SK-N-SH treated with all-trans-retinoic acid at 6 μM for 48 hours (cell line): ENCODE results near the gene ARHGAP9.
A peak's percentile ranks its signal among the peaks of the same experiment; 100 is the strongest.

ENCODE experiments used
- ATAC-seq: fragments of 200-7000 bp; cut with Tn5 transposase; 3 replicates; pipeline ENCODE4 v1.9.1; 2020; ENCODE audit warnings: mild to moderate bottlenecking, moderate library complexity
- BACH2 ChIP-seq: fragments of 250-450 bp; sonication (Bioruptor Pico); IDR thresholded peaks from 2 replicates; pipeline ENCODE4 v1.9.0; 2021; ENCODE audit warnings: mild to moderate bottlenecking, borderline replicate concordance
- CSDC2 ChIP-seq: fragments of 250-450 bp; sonication (Bioruptor Pico); IDR thresholded peaks from 2 replicates; pipeline ENCODE4 v1.5.0; 2020; ENCODE audit warnings: mild to moderate bottlenecking, moderate library complexity
- ESRRG ChIP-seq: fragments of 250-450 bp; sonication (Bioruptor Pico); IDR thresholded peaks from 2 replicates; pipeline ENCODE4 v1.6.1; 2021; ENCODE audit warnings: mild to moderate bottlenecking
- ISL1 ChIP-seq: fragments of 250-450 bp; sonication (Bioruptor Pico); IDR thresholded peaks from 2 replicates; pipeline ENCODE4 v2.1.2; 2022; ENCODE audit warnings: mild to moderate bottlenecking, moderate library complexity
- OSR1 ChIP-seq: fragments of 250-450 bp; sonication (Bioruptor Pico); IDR thresholded peaks from 2 replicates; pipeline ENCODE4 v1.8.0; 2022; ENCODE audit warnings: moderate library complexity, mild to moderate bottlenecking, inconsistent platforms
- RARB ChIP-seq: fragments of 250-450 bp; sonication (Bioruptor Pico); IDR thresholded peaks from 2 replicates; pipeline ENCODE4 v1.8.0; 2021; ENCODE audit warnings: mild to moderate bottlenecking, moderate library complexity
- SNAI2 ChIP-seq: fragments of 250-450 bp; sonication (Bioruptor Pico); IDR thresholded peaks from 2 replicates; pipeline ENCODE4 v1.5.0; 2020; ENCODE audit warnings: mild to moderate bottlenecking, moderate library complexity
- TCF4 ChIP-seq: fragments of 250-450 bp; sonication (Bioruptor Pico); IDR thresholded peaks from 2 replicates; pipeline ENCODE4 v1.8.0; 2021; ENCODE audit warnings: mild to moderate bottlenecking, moderate library complexity, borderline replicate concordance
- TOX ChIP-seq: fragments of 250-450 bp; sonication (Bioruptor Pico); IDR thresholded peaks from 2 replicates; pipeline ENCODE4 v1.8.0; 2021; ENCODE audit warnings: mild to moderate bottlenecking, moderate library complexity, borderline replicate concordance
- ZC3H10 ChIP-seq: fragments of 250-450 bp; sonication (Bioruptor Pico); IDR thresholded peaks from 2 replicates; pipeline ENCODE4 v1.5.1; 2021; ENCODE audit warnings: mild to moderate bottlenecking, moderate library complexity
- ZFP3 ChIP-seq: fragments of 250-450 bp; sonication (Bioruptor Pico); IDR thresholded peaks from 2 replicates; pipeline ENCODE4 v1.5.0; 2020; ENCODE audit warnings: mild to moderate bottlenecking, moderate library complexity
- ZFP30 ChIP-seq: fragments of 450-650 bp; formaldehyde crosslinking; IDR thresholded peaks from 2 replicates; pipeline ENCODE4 v1.5.0; 2022; ENCODE audit warnings: mild to moderate bottlenecking, moderate library complexity
- ZNF70 ChIP-seq: fragments of 450-650 bp; formaldehyde crosslinking; IDR thresholded peaks from 2 replicates; pipeline ENCODE4 v1.5.0; 2020; ENCODE audit warnings: mild to moderate bottlenecking, moderate library complexity
- TF ChIP-seq, protein P1 (sequence below): fragments of 250-450 bp; sonication (Bioruptor Pico); IDR thresholded peaks from 2 replicates; pipeline ENCODE4 v1.5.1; 2020; ENCODE audit warnings: low read depth, mild to moderate bottlenecking, moderate library complexity
- TF ChIP-seq, protein P2 (sequence below): fragments of 250-450 bp; sonication (Bioruptor Pico); IDR thresholded peaks from 2 replicates; pipeline ENCODE4 v1.5.0; 2020; ENCODE audit warnings: mild to moderate bottlenecking, moderate library complexity
- TF ChIP-seq, protein P3 (sequence below): fragments of 250-450 bp; sonication (Bioruptor Pico); IDR thresholded peaks from 2 replicates; pipeline ENCODE4 v1.5.1; 2021; ENCODE audit warnings: mild to moderate bottlenecking, moderate library complexity
- TF ChIP-seq, protein P4 (sequence below): fragments of 250-450 bp; sonication (Bioruptor Pico); IDR thresholded peaks from 2 replicates; pipeline ENCODE4 v1.8.0; 2020; ENCODE audit warnings: mild to moderate bottlenecking, moderate library complexity, borderline replicate concordance

The ARHGAP9 gene

DNA sequence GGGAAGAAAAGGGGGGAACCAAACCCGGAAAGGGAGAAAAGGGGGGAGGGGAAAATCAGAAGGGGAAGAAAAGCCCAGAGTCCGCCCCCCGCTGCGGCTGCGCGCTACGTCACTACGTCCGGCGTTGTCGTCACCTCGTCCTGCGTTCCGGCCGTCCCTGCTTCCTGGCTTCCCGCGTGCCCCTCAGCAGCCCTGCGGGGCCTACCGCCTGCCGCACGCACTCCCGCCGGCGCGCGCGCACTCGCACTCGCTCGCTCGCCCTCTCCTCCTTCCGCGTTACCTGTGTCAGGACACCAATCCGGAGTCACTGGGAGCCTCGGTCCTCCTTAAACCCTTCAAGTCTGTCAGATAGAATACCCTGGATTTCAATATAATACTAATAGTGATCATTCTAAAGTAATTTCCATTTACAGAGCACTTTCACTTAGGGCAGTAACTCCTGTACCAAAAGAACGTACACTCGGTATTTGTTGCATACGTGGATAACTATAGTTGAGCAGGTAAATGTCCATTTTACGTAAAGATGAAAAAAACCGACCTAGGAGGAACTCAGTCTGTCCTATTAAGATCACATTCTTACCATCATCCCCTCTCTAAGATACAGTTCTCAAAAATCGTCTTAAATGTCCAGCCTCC is 48.6 kb downstream of the ARHGAP9 start, which contains the start of gene R3HDM2:
TSS of gene R3HDM2 (minus strand) at position 113 of the 636 bp plus-strand sequence. CDS start 120,615 bp downstream, outside the sequence.
- peak; percentile 95 for ATAC-seq

DNA sequence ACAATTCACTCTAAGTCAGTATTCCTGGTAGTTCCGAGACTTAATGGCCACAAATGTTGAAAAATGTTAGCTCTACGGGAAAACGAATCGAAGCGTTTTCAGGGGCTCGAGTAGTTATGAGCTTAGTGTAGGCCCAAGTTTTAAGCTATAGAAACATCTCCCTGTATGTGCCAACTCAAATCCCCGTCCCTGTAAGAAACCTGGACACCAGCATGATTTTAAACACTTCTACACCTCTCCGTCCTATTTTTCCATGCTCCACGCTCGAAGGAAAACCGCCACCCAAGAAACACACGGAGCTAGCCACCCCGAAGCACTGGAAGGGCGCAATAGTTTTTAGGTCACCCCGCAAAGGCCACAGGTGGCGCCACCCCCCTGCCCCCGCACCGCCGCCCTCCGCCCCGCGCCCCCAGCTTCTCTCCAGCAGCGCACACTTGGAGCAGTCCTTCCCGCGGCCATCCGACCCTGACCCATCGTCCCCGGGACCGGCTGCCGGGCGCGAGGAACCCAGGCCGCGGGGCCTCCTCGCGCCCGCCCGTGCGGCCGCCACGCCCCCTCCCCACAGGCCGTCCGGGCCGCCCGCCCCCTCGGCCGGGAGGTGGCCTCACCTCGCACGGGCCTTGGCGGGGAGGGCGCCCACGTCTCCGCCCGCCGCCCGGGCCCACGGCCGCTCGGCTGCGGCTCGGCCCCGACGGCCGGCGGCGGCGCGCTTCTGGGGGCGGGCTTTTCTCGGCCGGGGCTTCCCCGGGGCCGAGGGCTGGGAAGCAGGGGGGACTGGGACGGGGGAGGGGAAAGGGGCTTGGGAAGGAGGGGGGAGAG is 49.3 kb downstream of the ARHGAP9 start:
- TF ChIP-seq, protein P1, sequence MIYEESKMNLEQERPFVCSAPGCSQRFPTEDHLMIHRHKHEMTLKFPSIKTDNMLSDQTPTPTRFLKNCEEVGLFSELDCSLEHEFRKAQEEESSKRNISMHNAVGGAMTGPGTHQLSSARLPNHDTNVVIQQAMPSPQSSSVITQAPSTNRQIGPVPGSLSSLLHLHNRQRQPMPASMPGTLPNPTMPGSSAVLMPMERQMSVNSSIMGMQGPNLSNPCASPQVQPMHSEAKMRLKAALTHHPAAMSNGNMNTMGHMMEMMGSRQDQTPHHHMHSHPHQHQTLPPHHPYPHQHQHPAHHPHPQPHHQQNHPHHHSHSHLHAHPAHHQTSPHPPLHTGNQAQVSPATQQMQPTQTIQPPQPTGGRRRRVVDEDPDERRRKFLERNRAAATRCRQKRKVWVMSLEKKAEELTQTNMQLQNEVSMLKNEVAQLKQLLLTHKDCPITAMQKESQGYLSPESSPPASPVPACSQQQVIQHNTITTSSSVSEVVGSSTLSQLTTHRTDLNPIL (CRISPR knock-in tag) = no peak
- TF ChIP-seq ZFP3 (no peak), ESRRG (CRISPR knock-in tag) (no peak), RARB (CRISPR knock-in tag) (no peak), ZNF70 (no peak), SNAI2 (no peak), ZFP30 (no peak)
- TF ChIP-seq, protein P2, sequence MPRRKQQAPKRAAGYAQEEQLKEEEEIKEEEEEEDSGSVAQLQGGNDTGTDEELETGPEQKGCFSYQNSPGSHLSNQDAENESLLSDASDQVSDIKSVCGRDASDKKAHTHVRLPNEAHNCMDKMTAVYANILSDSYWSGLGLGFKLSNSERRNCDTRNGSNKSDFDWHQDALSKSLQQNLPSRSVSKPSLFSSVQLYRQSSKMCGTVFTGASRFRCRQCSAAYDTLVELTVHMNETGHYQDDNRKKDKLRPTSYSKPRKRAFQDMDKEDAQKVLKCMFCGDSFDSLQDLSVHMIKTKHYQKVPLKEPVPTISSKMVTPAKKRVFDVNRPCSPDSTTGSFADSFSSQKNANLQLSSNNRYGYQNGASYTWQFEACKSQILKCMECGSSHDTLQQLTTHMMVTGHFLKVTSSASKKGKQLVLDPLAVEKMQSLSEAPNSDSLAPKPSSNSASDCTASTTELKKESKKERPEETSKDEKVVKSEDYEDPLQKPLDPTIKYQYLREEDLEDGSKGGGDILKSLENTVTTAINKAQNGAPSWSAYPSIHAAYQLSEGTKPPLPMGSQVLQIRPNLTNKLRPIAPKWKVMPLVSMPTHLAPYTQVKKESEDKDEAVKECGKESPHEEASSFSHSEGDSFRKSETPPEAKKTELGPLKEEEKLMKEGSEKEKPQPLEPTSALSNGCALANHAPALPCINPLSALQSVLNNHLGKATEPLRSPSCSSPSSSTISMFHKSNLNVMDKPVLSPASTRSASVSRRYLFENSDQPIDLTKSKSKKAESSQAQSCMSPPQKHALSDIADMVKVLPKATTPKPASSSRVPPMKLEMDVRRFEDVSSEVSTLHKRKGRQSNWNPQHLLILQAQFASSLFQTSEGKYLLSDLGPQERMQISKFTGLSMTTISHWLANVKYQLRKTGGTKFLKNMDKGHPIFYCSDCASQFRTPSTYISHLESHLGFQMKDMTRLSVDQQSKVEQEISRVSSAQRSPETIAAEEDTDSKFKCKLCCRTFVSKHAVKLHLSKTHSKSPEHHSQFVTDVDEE (CRISPR knock-in tag) = no peak
- TF ChIP-seq, protein P3, sequence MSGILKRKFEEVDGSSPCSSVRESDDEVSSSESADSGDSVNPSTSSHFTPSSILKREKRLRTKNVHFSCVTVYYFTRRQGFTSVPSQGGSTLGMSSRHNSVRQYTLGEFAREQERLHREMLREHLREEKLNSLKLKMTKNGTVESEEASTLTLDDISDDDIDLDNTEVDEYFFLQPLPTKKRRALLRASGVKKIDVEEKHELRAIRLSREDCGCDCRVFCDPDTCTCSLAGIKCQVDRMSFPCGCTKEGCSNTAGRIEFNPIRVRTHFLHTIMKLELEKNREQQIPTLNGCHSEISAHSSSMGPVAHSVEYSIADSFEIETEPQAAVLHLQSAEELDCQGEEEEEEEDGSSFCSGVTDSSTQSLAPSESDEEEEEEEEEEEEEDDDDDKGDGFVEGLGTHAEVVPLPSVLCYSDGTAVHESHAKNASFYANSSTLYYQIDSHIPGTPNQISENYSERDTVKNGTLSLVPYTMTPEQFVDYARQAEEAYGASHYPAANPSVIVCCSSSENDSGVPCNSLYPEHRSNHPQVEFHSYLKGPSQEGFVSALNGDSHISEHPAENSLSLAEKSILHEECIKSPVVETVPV (CRISPR knock-in tag) = no peak
- peak; percentile 62 for ATAC-seq

More for the DNA sequence above, 48.6 kb downstream of the ARHGAP9 start, which contains the start of gene R3HDM2:
- TF ChIP-seq TCF4 (no peak), SNAI2 (no peak), ZC3H10 (no peak), ZFP3 (no peak), CSDC2 (CRISPR knock-in tag) (no peak), BACH2 (CRISPR knock-in tag) (no peak), TOX (CRISPR knock-in tag) (no peak), OSR1 (no peak), RARB (CRISPR knock-in tag) (no peak), ISL1 (CRISPR knock-in tag) (no peak)
- TF ChIP-seq, protein P1 (CRISPR knock-in tag) = no peak
- TF ChIP-seq, protein P2 (CRISPR knock-in tag) = no peak
- TF ChIP-seq, protein P3 (CRISPR knock-in tag) = no peak
- TF ChIP-seq, protein P4, sequence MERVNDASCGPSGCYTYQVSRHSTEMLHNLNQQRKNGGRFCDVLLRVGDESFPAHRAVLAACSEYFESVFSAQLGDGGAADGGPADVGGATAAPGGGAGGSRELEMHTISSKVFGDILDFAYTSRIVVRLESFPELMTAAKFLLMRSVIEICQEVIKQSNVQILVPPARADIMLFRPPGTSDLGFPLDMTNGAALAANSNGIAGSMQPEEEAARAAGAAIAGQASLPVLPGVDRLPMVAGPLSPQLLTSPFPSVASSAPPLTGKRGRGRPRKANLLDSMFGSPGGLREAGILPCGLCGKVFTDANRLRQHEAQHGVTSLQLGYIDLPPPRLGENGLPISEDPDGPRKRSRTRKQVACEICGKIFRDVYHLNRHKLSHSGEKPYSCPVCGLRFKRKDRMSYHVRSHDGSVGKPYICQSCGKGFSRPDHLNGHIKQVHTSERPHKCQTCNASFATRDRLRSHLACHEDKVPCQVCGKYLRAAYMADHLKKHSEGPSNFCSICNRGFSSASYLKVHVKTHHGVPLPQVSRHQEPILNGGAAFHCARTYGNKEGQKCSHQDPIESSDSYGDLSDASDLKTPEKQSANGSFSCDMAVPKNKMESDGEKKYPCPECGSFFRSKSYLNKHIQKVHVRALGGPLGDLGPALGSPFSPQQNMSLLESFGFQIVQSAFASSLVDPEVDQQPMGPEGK = no peak
